Activated CD8-positive, alpha-beta memory T cell treated with anti-CD3 and anti-CD28 coated beads, Interleukin-2, amount 50 U/mL, for 48 hours (primary cell): ENCODE measurements around the gene CCDC167.
"Not testable (repeated sequence)": the region's sequence is repeated elsewhere in the genome, so short reads cannot be mapped to it uniquely, and the experiment has no call there.

Experiments used
- DNase-seq: peaks from one replicate; pipeline ENCODE4 v3.0.0-alpha.2; 2020

Gene CCDC167

GRCh38 chr6:37460805-37461204 is 38.9 kb downstream of the CCDC167 start:
- no peak for DNase-seq

DNA sequence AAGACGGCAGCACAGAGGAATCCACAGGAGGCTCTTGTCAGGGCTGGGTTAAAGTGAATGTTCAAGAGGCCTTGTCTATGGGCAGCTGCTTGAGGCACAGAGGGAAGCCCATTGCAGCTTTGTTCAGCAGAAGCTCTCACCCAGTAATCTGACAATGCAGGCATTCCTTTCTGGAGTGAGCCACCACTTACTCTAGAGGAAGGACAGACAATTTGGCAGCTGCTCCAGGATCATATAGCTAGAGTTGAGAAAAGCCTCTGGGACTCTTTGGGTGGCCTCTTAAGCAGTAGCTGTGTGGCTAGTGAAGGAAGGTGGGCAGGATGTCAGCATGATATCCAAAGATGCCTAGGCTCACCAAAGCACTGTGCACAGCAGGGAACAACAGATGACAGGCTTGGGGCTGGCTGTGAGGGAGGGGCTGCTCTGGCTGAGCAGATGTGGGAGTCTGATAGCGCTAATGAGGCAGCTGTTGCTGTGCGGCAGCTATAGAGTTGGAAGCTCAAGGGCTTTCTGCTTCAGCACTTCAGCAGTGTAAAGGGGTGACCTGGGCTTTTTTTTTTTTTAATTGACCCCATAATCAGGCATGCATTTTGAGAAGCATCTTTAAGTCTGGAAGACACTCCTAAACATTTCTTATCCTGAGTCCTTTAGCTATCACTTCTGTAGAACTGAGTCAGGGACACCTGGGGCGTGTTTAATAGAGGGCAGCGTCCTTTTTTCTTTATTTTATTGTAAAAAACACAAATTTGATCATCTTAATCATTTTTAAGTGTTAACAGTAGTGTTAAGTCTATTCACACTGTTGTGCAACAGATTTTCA is 39.5 kb downstream of the CCDC167 start:
- DNase-seq, result no peak

GRCh38 chr6:37456816-37457560 is 42.7 kb downstream of the CCDC167 start:
- DNase-seq, result no peak

GRCh38 chr6:37456126-37456525 is 43.6 kb downstream of the CCDC167 start:
- DNase-seq, result no peak

- no peak for DNase-seq
Measured at GRCh38 chr6:37454420-37455140, 45.1 kb downstream of the CCDC167 start.

- DNase-seq, result no peak
Measured at GRCh38 chr6:37452522-37452921, 47.2 kb downstream of the CCDC167 start.

- DNase-seq, result no peak
Measured at GRCh38 chr6:37451441-37452193, 48.1 kb downstream of the CCDC167 start.

- DNase-seq, result no peak
Measured at GRCh38 chr6:37449984-37450383, 49.7 kb downstream of the CCDC167 start.

- not testable (repeated sequence) for DNase-seq
Measured at GRCh38 chr6:37443216-37443542, 56.5 kb downstream of the CCDC167 start.

GRCh38 chr6:37442416-37443215 is 57.1 kb downstream of the CCDC167 start:
- DNase-seq, result no peak

DNA sequence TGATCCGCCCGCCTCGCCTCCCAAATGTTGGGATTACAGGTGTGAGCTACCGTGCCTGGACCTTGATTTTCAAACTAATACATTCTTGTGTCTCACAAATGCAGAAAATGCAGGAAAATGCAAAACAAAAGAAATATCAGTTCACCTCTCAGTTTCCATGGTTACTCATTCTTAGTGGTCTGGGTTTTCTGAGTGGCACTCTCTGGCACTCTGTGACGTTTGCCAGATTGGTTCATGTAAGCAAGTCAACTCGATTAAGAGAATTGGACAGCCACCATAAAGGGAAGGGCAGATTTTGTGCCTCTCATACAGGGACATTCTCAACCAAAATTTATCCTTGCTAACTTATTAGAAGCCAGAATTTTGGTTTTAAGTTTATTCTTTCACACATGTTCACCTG is 58.0 kb downstream of the CCDC167 start:
- DNase-seq, result no peak

DNA sequence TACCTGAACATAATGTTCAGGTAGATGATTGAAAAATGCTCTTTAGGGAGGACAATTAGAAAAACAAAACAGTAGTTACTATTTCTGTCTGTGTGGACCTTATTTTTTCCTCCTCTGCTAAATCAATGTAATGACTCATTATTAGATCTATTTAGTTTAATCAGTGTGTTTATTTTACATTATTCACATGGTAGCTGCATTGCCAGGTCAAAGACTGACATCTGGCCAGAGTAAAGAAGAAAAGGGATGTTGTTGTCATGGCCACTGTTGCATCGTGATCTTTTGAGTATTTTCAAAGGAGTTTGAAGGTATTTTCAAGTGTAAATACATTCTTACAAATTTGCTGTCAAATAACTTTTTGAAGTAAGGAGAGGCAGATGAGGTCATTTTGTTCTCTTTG is 60.8 kb downstream of the CCDC167 start:
- DNase-seq, result no peak

GRCh38 chr6:37435816-37436215 is 63.9 kb downstream of the CCDC167 start:
- DNase-seq, result no peak

GRCh38 chr6:37435373-37435772 is 64.3 kb downstream of the CCDC167 start:
- no peak for DNase-seq

GRCh38 chr6:37433657-37434271 is 65.9 kb downstream of the CCDC167 start:
- DNase-seq, result peak; percentile 77
